Keratinocyte (primary cell): Measurements from ENCODE around the gene SLC9A3. TPM values are rescaled to one million over a fixed set of nuclear protein-coding genes. Genes with fewer than 3 reads are reported as not detected.

Source experiments
- DNase-seq: peaks from one replicate; pipeline ENCODE4 v3.0.0-alpha.2; 2011; ENCODE audit warnings: low read depth, missing footprints, low spot score
- FAIRE-seq: peaks from 2 replicates; lab custom pipeline; 2011; peaks lifted over from hg19 to GRCh38; lab: Jason Lieb, UNC
- H2AFZ ChIP-seq: 2 replicates; pipeline ENCODE4 v1.6.0; 2012; ENCODE audit warnings: low read length, control low read depth, inconsistent platforms; ENCODE audit not compliant: control insufficient read depth
- H3K27ac ChIP-seq: 2 replicates; pipeline ENCODE4 v1.5.1; 2011; ENCODE audit warnings: low read length; ENCODE audit not compliant: control insufficient read depth, insufficient read depth
- H3K27me3 ChIP-seq: 3 replicates; pipeline ENCODE4 v1.6.0; 2011; ENCODE audit warnings: low read length; ENCODE audit not compliant: control insufficient read depth, insufficient read depth; ENCODE audit errors: extremely low read depth
- H3K36me3 ChIP-seq, 2 experiments: 2 replicates in 1 of 2; 3 replicates in 1 of 2; pipeline ENCODE4 v1.5.1; 2011; ENCODE audit warnings: low read length in 2 of 2, mild to moderate bottlenecking in 1 of 2; ENCODE audit not compliant: control insufficient read depth in 2 of 2, insufficient read depth in 2 of 2; ENCODE audit errors: extremely low read depth in 1 of 2
- H3K4me1 ChIP-seq: 3 replicates; pipeline ENCODE4 v1.5.1; 2011; ENCODE audit warnings: low read length; ENCODE audit not compliant: control insufficient read depth, insufficient read depth; ENCODE audit errors: extremely low read depth
- H3K4me2 ChIP-seq: 3 replicates; pipeline ENCODE4 v1.6.0; 2011; ENCODE audit warnings: low read depth, low read length; ENCODE audit not compliant: control insufficient read depth, insufficient read depth; ENCODE audit errors: extremely low read depth
- H3K4me3 ChIP-seq, 3 experiments: fragments of 200-600 bp in 1 of 3; sonication (generic) in 1 of 3; 2 replicates in 2 of 3; 3 replicates in 1 of 3; pipeline ENCODE4 v1.5.1; 2011 to 2016; ENCODE audit warnings: low read length in 3 of 3, mild to moderate bottlenecking in 3 of 3, control low read depth in 2 of 3, inconsistent platforms in 1 of 3, low read depth in 1 of 3, mixed read lengths in 1 of 3, mixed run types in 1 of 3, moderate library complexity in 1 of 3; ENCODE audit not compliant: control insufficient read depth in 2 of 3, insufficient read depth in 2 of 3; ENCODE audit errors: extremely low read depth in 1 of 3
- H3K79me2 ChIP-seq: 2 replicates; pipeline ENCODE4 v1.6.0; 2012; ENCODE audit warnings: low read length; ENCODE audit not compliant: control insufficient read depth, insufficient read depth
- H3K9ac ChIP-seq: 3 replicates; pipeline ENCODE4 v1.6.0; 2011; ENCODE audit warnings: low read length; ENCODE audit not compliant: control insufficient read depth, insufficient read depth; ENCODE audit errors: extremely low read depth
- H3K9me1 ChIP-seq: 3 replicates; pipeline ENCODE4 v1.6.0; 2011; ENCODE audit warnings: low read length; ENCODE audit not compliant: control insufficient read depth, insufficient read depth; ENCODE audit errors: extremely low read depth
- H3K9me3 ChIP-seq: 2 replicates; pipeline ENCODE4 v1.5.1; 2012; ENCODE audit warnings: low read depth, low read length; ENCODE audit not compliant: control insufficient read depth
- H4K20me1 ChIP-seq: 3 replicates; pipeline ENCODE4 v1.6.0; 2011; ENCODE audit warnings: low read length; ENCODE audit not compliant: control insufficient read depth, insufficient read depth; ENCODE audit errors: extremely low read depth
- EZH2 ChIP-seq: IDR thresholded peaks from one replicate; pipeline ENCODE4 v1.6.1; 2012; ENCODE audit warnings: inconsistent platforms, mild to moderate bottlenecking, low read length, moderate library complexity
- dilution Hi-C: fragments of 300-500 bp; cut with MboI; formaldehyde crosslinking; loops from one replicate; pipeline ENCODE4 v1.7.0; 2020; ENCODE audit warnings: low sequenced_read_pairs; ENCODE audit not compliant: extremely low pct_ligation_motif_present
- polyA plus RNA-seq, 5 experiments: library from polyadenylated mRNA; depleted of rRNA in 3 of 5; stranded (reverse) in 3 of 5; stranded (forward) in 1 of 5; unstranded in 1 of 5; fragments of >200 nt; gene quantifications; 1 replicate in 1 of 5; 2 replicates in 3 of 5; 3 replicates in 1 of 5; pipeline versions ENCODE4 v1.2.1 to v1.2.3, GENCODE V29; 2011 to 2012; ENCODE audit warnings: missing spikeins in 2 of 5, low read depth in 1 of 5, low replicate concordance in 1 of 5
- TF ChIP-seq, protein P1 (sequence below), 3 experiments: IDR thresholded peaks in 1 of 3; conservative IDR thresholded peaks in 1 of 3; optimal IDR thresholded peaks in 1 of 3; 2 replicates in 2 of 3; 3 replicates in 1 of 3; pipeline versions ENCODE3 to v1.5.1; 2011; ENCODE audit warnings: low read length in 3 of 3, mild to moderate bottlenecking in 3 of 3, moderate library complexity in 2 of 3, control low read depth in 1 of 3, inconsistent platforms in 1 of 3; ENCODE audit not compliant: insufficient read depth in 2 of 3; ENCODE audit errors: extremely low read depth in 1 of 3

SLC9A3 gene
- polyA plus RNA-seq, 1 donor (not counting 4 experiments of a cell fraction or from before 2014, with no cell fraction given), result 0.55 TPM

DNA sequence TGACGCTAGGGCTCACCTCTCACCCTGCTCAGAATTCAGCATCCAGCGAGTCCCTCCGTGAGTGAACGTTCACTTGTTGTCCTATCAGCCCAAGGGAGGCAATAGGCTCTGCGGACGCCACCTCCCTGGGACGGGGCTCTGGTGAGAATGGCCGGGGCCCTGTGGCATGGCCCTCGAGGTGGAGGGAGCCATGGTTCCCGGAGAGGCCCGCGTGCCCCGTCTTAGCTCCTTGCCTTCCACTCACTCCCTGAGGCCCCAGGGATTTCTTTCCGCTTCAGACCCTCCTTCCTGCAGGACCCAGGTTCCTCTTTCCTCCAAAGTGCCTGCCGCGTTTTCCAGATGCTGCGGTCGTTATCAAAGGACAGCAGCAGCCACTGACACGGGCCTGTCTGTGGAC is 59.8 kb downstream of the SLC9A3 start:
- H3K4me3 ChIP-seq, result no peak overlapping the region
- no peaks in the 10 kb centered on the region for H4K20me1 ChIP-seq
- H3K4me2 ChIP-seq, result no peak overlapping the region
- DNase-seq (no peak), FAIRE-seq (no peak)
- TF ChIP-seq EZH2, result no peak
- TF ChIP-seq, protein P1, sequence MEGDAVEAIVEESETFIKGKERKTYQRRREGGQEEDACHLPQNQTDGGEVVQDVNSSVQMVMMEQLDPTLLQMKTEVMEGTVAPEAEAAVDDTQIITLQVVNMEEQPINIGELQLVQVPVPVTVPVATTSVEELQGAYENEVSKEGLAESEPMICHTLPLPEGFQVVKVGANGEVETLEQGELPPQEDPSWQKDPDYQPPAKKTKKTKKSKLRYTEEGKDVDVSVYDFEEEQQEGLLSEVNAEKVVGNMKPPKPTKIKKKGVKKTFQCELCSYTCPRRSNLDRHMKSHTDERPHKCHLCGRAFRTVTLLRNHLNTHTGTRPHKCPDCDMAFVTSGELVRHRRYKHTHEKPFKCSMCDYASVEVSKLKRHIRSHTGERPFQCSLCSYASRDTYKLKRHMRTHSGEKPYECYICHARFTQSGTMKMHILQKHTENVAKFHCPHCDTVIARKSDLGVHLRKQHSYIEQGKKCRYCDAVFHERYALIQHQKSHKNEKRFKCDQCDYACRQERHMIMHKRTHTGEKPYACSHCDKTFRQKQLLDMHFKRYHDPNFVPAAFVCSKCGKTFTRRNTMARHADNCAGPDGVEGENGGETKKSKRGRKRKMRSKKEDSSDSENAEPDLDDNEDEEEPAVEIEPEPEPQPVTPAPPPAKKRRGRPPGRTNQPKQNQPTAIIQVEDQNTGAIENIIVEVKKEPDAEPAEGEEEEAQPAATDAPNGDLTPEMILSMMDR (optimal IDR thresholded peaks at IDR 0.05 in 1 of 3, IDR thresholded peaks at IDR 0.05 in 1 of 3, conservative IDR thresholded peaks at IDR 0.05 in 1 of 3; ENCODE audit: extremely low read depth in 1 of 3, insufficient read depth in 2 of 3, low read length in 3 of 3), result no peak
- peaks cover 7% of the 10 kb centered on the region for H3K79me2 ChIP-seq
- dilution Hi-C loops, result no loop called here
- no peaks in the 10 kb centered on the region for H3K9me3 ChIP-seq
- H3K9ac ChIP-seq, result no peak overlapping the region
- no peaks in the 10 kb centered on the region for H3K27me3 ChIP-seq
- no peaks in the 10 kb centered on the region for H3K9me1 ChIP-seq
- peaks cover 12 to 25% of the 10 kb centered on the region in 2 experiments for H3K36me3 ChIP-seq
- H2AFZ ChIP-seq, result no peak overlapping the region
- H3K27ac ChIP-seq, result no peak overlapping the region
- H3K4me1 ChIP-seq, result peaks cover 11% of the 10 kb centered on the region

DNA sequence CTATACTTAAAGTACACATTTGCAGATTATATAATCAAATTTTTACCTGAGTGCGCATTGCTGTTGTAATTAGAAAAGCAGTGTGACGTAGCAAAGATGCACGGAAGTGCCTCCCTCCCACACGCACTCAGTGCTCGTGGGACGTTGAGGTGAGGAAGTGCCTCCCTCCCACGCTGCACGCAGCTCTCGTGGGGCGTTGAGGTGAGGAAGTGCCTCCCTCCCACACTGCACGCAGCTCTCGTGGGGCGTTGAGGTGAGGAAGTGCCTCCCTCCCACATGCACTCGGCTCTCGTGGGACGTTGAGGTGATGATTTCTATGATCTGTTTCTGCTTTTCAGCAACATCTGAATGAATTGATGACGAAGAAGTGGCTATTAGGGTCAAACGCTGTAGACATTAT is 60.3 kb downstream of the SLC9A3 start:
- H3K9me1 ChIP-seq, result no peaks in the 10 kb centered on the region
- dilution Hi-C loops, result no loop called here
- H3K27ac ChIP-seq, result no peak overlapping the region
- no peak overlapping the region for H3K4me3 ChIP-seq
- TF ChIP-seq EZH2, result no peak
- TF ChIP-seq, protein P1 (optimal IDR thresholded peaks at IDR 0.05 in 1 of 3, IDR thresholded peaks at IDR 0.05 in 1 of 3, conservative IDR thresholded peaks at IDR 0.05 in 1 of 3; ENCODE audit: extremely low read depth in 1 of 3, insufficient read depth in 2 of 3, low read length in 3 of 3), result no peak
- peaks cover 10 to 25% of the 10 kb centered on the region in 2 experiments for H3K36me3 ChIP-seq
- no peak overlapping the region for H3K9ac ChIP-seq
- no peak overlapping the region for H2AFZ ChIP-seq
- peaks cover 7% of the 10 kb centered on the region for H3K79me2 ChIP-seq
- FAIRE-seq (no peak), DNase-seq (no peak)
- H4K20me1 ChIP-seq, result no peaks in the 10 kb centered on the region
- peaks cover 15% of the 10 kb centered on the region for H3K4me1 ChIP-seq
- no peaks in the 10 kb centered on the region for H3K9me3 ChIP-seq
- no peaks in the 10 kb centered on the region for H3K27me3 ChIP-seq
- H3K4me2 ChIP-seq, result no peak overlapping the region
